ENCODE data around the gene SCLT1. TPM values are rescaled to one million over a fixed set of nuclear protein-coding genes. Genes with fewer than 3 reads are reported as not detected.

The SCLT1 gene
- polyA plus RNA-seq, 1 of the 3 experiments (the other 2 are of a cell fraction) = 2.2 TPM

- no peak overlapping the region for H3K27ac ChIP-seq (ENCODE audit: low read depth in 2 of 2, low read length in 1 of 2)
- H3K4me3 ChIP-seq (ENCODE audit: low read depth in 2 of 2, low read length in 1 of 2) = no peak overlapping the region
- ChIA-PET POLR2A (no interaction called here), CTCF (no interaction called here)
- H3K9ac ChIP-seq = no peak overlapping the region
- no peaks in the 10 kb centered on the region for H3K4me1 ChIP-seq (ENCODE audit: control insufficient read depth in 1 of 2, insufficient read depth in 2 of 2, low read depth in 1 of 2, low read length in 1 of 2)
- no peak for TF ChIP-seq NFIC (IDR thresholded peaks at IDR 0.05; ENCODE audit: borderline replicate concordance)
- TF ChIP-seq ZBTB33 (IDR thresholded peaks at IDR 0.05; ENCODE audit: borderline replicate concordance, low read depth) = no peak
- no peak for TF ChIP-seq TAF1 (IDR thresholded peaks at IDR 0.05; ENCODE audit: borderline replicate concordance, low read depth, low read length)
- no peak for TF ChIP-seq MEF2A (IDR thresholded peaks at IDR 0.05; ENCODE audit: borderline replicate concordance, low read depth)
- no peak for TF ChIP-seq POLR2AphosphoS5 (IDR thresholded peaks at IDR 0.05; ENCODE audit: low read depth, low read length)
- no peak for TF ChIP-seq FOXM1 (IDR thresholded peaks at IDR 0.05; ENCODE audit: low read depth)
- no peak for TF ChIP-seq GABPA (IDR thresholded peaks at IDR 0.05; ENCODE audit: low read depth)
- TF ChIP-seq, protein P1, sequence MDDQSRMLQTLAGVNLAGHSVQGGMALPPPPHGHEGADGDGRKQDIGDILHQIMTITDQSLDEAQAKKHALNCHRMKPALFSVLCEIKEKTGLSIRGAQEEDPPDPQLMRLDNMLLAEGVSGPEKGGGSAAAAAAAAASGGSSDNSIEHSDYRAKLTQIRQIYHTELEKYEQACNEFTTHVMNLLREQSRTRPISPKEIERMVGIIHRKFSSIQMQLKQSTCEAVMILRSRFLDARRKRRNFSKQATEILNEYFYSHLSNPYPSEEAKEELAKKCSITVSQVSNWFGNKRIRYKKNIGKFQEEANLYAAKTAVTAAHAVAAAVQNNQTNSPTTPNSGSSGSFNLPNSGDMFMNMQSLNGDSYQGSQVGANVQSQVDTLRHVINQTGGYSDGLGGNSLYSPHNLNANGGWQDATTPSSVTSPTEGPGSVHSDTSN (IDR thresholded peaks at IDR 0.05) = no peak
- TF ChIP-seq ELF1 (IDR thresholded peaks at IDR 0.05) = no peak
- no peak for TF ChIP-seq CHD2 (IDR thresholded peaks at IDR 0.05; ENCODE audit: low read length, partially characterized antibody)
- TF ChIP-seq, protein P2, sequence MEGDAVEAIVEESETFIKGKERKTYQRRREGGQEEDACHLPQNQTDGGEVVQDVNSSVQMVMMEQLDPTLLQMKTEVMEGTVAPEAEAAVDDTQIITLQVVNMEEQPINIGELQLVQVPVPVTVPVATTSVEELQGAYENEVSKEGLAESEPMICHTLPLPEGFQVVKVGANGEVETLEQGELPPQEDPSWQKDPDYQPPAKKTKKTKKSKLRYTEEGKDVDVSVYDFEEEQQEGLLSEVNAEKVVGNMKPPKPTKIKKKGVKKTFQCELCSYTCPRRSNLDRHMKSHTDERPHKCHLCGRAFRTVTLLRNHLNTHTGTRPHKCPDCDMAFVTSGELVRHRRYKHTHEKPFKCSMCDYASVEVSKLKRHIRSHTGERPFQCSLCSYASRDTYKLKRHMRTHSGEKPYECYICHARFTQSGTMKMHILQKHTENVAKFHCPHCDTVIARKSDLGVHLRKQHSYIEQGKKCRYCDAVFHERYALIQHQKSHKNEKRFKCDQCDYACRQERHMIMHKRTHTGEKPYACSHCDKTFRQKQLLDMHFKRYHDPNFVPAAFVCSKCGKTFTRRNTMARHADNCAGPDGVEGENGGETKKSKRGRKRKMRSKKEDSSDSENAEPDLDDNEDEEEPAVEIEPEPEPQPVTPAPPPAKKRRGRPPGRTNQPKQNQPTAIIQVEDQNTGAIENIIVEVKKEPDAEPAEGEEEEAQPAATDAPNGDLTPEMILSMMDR (IDR thresholded peaks at IDR 0.05) = no peak
- no peak for TF ChIP-seq USF2 (IDR thresholded peaks at IDR 0.05; ENCODE audit: borderline replicate concordance, low read depth, low read length)
- TF ChIP-seq RAD21 (IDR thresholded peaks at IDR 0.05; ENCODE audit: low read length) = no peak
- peaks cover 0 to 11% of the 10 kb centered on the region in 2 experiments for H3K36me3 ChIP-seq (replicated peaks in 1 of 2; ENCODE audit: control insufficient read depth in 1 of 2, insufficient read depth in 2 of 2, low read length in 1 of 2)
- no peaks in the 10 kb centered on the region for H3K9me2 ChIP-seq
- H3K79me2 ChIP-seq (ENCODE audit: insufficient read depth) = peaks cover 78% of the 10 kb centered on the region
- no peak for DNase-seq
- 97% methylated on average over 4 of the region's 4 CpGs for WGBS (ENCODE audit: low lambda C conversion rate)
- no peak overlapping the region for H3K4me2 ChIP-seq
- H3F3A ChIP-seq (replicated peaks; ENCODE audit: insufficient read depth) = no peaks in the 10 kb centered on the region
- H3K9me3 ChIP-seq = 0 out of 2 replicates have a peak, but pooled peaks cover 7% of the 10 kb centered on the region
- H4K20me1 ChIP-seq (ENCODE audit: insufficient read depth) = no peaks in the 10 kb centered on the region
- H3K27me3 ChIP-seq (ENCODE audit: insufficient read depth) = no peaks in the 10 kb centered on the region
- H2AFZ ChIP-seq (ENCODE audit: low read depth) = no peak overlapping the region
These were observed 7.9 kb downstream of the SCLT1 start for GRCh38 chr4:129085472-129085871.
